Trophoblast cell (in vitro differentiated cells and primary cell): ENCODE results near the gene ASIC3.

Source experiments
- DNase-seq, 2 donors: peaks; one replicate each; pipeline ENCODE4 v3.0.0-alpha.2; 2016
- H2AFZ ChIP-seq: 2 replicates; pipeline ENCODE4 v1.6.1; 2013; ENCODE audit warnings: low read length, moderate library complexity, mild to moderate bottlenecking; ENCODE audit not compliant: insufficient read depth, poor library complexity
- H2AK5ac ChIP-seq: 2 replicates; pipeline ENCODE4 v1.6.1; 2013; ENCODE audit warnings: mild to moderate bottlenecking, low read length
- H2BK120ac ChIP-seq: 2 replicates; pipeline ENCODE4 v1.6.1; 2013; ENCODE audit warnings: low read length, mild to moderate bottlenecking, moderate library complexity; ENCODE audit not compliant: insufficient read depth, poor library complexity
- H2BK12ac ChIP-seq: 2 replicates; pipeline ENCODE4 v1.6.1; 2013; ENCODE audit warnings: mild to moderate bottlenecking, low read length, moderate library complexity
- H2BK5ac ChIP-seq: 2 replicates; pipeline ENCODE4 v1.6.1; 2013; ENCODE audit warnings: low read length, low read depth, moderate library complexity, mild to moderate bottlenecking; ENCODE audit not compliant: poor library complexity
- H3K14ac ChIP-seq: 2 replicates; pipeline ENCODE4 v1.6.1; 2013; ENCODE audit warnings: mild to moderate bottlenecking, low read length
- H3K18ac ChIP-seq: 2 replicates; pipeline ENCODE4 v1.6.1; 2013; ENCODE audit warnings: mild to moderate bottlenecking, low read length
- H3K23ac ChIP-seq: 2 replicates; pipeline ENCODE4 v1.6.1; 2013; ENCODE audit warnings: low read length
- H3K27ac ChIP-seq: 2 replicates; pipeline ENCODE4 v1.5.1; 2013; ENCODE audit warnings: low read depth, mild to moderate bottlenecking, inconsistent platforms, low read length, moderate library complexity
- H3K27me3 ChIP-seq: 2 replicates; pipeline ENCODE4 v1.6.1; 2013; ENCODE audit warnings: inconsistent platforms, mild to moderate bottlenecking, low read length, moderate library complexity; ENCODE audit not compliant: insufficient read depth
- H3K36me3 ChIP-seq, 2 experiments: 1 replicate in 1 of 2; 2 replicates in 1 of 2; pipeline ENCODE4 v1.6.1; 2013; ENCODE audit warnings: low read length in 2 of 2, mild to moderate bottlenecking in 2 of 2, moderate library complexity in 1 of 2; ENCODE audit not compliant: insufficient read depth in 2 of 2, control insufficient read depth in 1 of 2
- H3K4ac ChIP-seq: 2 replicates; pipeline ENCODE4 v1.6.1; 2013; ENCODE audit warnings: low read depth, mild to moderate bottlenecking, low read length, moderate library complexity
- H3K4me1 ChIP-seq, 2 experiments: 1 replicate in 1 of 2; 2 replicates in 1 of 2; pipeline ENCODE4 v1.6.1; 2013; ENCODE audit warnings: low read length in 2 of 2, mild to moderate bottlenecking in 2 of 2, moderate library complexity in 1 of 2; ENCODE audit not compliant: insufficient read depth in 2 of 2, control insufficient read depth in 1 of 2
- H3K4me2 ChIP-seq: 2 replicates; pipeline ENCODE4 v1.6.1; 2013; ENCODE audit warnings: inconsistent platforms, mild to moderate bottlenecking, low read length, moderate library complexity
- H3K4me3 ChIP-seq: 2 replicates; pipeline ENCODE4 v1.5.1; 2013; ENCODE audit warnings: mild to moderate bottlenecking, low read depth, low read length, inconsistent platforms
- H3K79me1 ChIP-seq: one replicate; pipeline ENCODE4 v1.6.1; 2013; ENCODE audit warnings: low read length
- H3K79me2 ChIP-seq: 2 replicates; pipeline ENCODE4 v1.6.1; 2013; ENCODE audit warnings: low read length, mild to moderate bottlenecking; ENCODE audit not compliant: control insufficient read depth, insufficient read depth, poor library complexity
- H3K9ac ChIP-seq: 2 replicates; pipeline ENCODE4 v1.6.1; 2013; ENCODE audit warnings: mild to moderate bottlenecking, low read length
- H3K9me3 ChIP-seq: 2 replicates; pipeline ENCODE4 v1.6.1; 2013; ENCODE audit warnings: low read depth, mild to moderate bottlenecking, control low read depth, inconsistent platforms, low read length; ENCODE audit not compliant: insufficient read depth
- H4K12ac ChIP-seq: 2 replicates; pipeline ENCODE4 v1.6.1; 2013; ENCODE audit warnings: low read depth, mild to moderate bottlenecking, low read length, moderate library complexity
- H4K8ac ChIP-seq: 2 replicates; pipeline ENCODE4 v1.6.1; 2013; ENCODE audit warnings: low read depth, mild to moderate bottlenecking, low read length, moderate library complexity
- H4K91ac ChIP-seq: one replicate; pipeline ENCODE4 v1.6.1; 2013; ENCODE audit warnings: low read depth, mild to moderate bottlenecking, low read length, moderate library complexity
- WGBS: extraction: QIAGEN DNeasy Blood & Tissue Kit; methylation state at CpG from one replicate; pipeline ENCODE4 v1.1.7; 2013; ENCODE audit warnings: missing lambda C conversion rate; ENCODE audit not compliant: insufficient read length, insufficient coverage; ENCODE audit errors: extremely low coverage; 5-methylcytosine and 5-hydroxymethylcytosine counted together

ASIC3 gene

DNA sequence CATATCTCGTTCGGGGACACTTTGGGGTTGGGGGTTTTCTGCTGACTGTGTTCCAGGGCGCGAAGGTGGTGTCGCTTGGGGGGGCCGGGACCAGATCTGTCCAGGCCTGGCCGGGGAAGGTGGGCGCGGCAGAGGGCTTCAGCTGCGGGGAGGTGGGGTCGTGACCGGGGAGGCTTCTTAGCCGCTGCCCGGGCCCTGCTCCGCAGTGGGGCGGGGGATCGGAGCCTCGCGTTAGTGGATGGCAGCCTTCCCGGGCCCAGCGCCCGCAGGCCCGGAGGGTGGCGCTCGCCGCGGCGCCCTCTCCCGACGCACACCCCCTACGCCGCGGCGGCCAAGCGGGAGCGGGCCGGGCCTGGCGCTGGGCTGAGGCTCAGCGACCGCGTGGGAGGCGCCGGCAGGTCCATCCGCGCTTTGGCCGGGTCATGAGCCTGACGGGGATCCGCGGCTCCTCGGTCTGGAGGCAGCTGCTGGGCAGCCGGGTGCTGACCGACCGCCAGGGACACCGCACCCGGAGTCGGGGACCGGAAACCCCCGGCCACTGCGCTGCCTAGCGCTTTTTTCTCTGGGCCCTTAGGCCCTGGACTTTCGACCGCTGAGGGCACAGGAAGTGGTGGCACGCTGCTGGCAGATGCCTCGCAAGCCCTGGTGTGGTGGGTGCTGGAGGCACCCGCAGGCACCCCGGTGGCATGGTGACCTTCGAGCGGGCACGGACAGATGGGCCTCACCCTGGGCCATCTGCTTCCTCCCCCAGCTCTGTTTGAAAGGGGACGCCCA is 39.1 kb downstream of the ASIC3 start:
- Histone ChIP-seq H3K79me2 (peaks cover 29% of the 10 kb centered on the region), H3K4me1 (peaks cover 40 to 51% of the 10 kb centered on the region in 2 experiments), H4K12ac (peak overlapping the region; percentile 38), H3K4me3 (peak overlapping the region; percentile 75), H4K91ac (peak overlapping the region; percentile 41), H2BK5ac (peak overlapping the region; percentile 38), H3K14ac (peak overlapping the region; percentile 88), H2AK5ac (peak overlapping the region; percentile 52), H3K79me1 (peaks cover 30% of the 10 kb centered on the region), H3K4ac (peak overlapping the region; percentile 87), H2BK12ac (no peak overlapping the region), H2AFZ (peak overlapping the region; percentile 8), H3K27me3 (no peaks in the 10 kb centered on the region), H3K18ac (peak overlapping the region; percentile 85), H3K9me3 (no peaks in the 10 kb centered on the region), H3K23ac (no peak overlapping the region), H3K36me3 (peaks cover 0 to 4% of the 10 kb centered on the region in 2 experiments), H4K8ac (peak overlapping the region; percentile 50), H3K9ac (peak overlapping the region; percentile 78), H3K4me2 (peak overlapping the region; percentile 97), H3K27ac (peak overlapping the region; percentile 3), H2BK120ac (peak overlapping the region; percentile 34)
- no CpG with 5 or more reads among the region's 70 CpGs for WGBS
- DNase-seq: peak in 1 of 2 donors; percentile 59

DNA sequence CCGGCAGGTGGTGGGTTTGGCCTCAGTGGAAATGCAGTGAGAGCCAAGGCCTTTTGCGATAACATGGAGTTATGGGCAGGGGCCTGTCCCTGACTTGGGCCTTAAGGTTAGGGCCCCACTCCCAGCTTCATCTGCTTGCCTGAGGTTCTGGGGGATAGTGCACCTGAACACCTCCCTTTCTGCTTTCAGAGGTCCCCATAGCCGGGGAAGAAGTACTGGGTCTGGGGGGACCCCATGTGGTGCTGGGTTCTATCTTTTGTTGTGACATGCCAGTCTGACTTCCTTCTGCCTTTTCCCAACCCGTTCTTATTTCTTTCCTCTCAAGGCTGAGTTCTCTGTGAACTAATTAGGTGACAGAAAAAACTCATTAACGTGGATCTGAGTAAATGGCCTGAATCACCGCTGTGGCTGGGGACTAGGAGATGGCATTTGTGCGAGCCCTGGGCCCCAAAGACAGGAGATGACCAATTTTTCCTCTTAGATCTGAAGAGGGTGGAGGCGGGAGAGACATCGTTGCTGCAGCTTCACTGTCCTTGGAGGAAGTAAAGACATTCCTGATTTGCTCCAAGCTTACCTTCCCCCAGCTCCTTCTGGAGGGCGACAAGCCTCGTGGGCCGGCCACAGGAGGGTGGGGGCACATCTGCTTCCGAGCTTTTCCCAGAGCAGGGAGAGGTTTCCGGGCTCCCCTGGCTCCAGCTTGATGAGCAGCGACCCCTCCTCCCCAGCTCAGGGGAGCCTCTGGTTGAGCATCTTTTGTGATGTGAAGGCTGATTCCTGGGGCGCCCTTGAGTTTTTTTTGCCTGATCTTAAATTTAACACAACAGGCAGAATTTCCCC is 39.9 kb downstream of the ASIC3 start:
- Histone ChIP-seq H2BK5ac (no peak overlapping the region), H3K4me1 (peaks cover 37 to 48% of the 10 kb centered on the region in 2 experiments), H3K9ac (no peak overlapping the region), H2BK120ac (no peak overlapping the region), H4K8ac (peak overlapping the region; percentile 50), H3K14ac (peak overlapping the region; percentile 76), H4K91ac (peak overlapping the region; percentile 41), H3K23ac (no peak overlapping the region), H3K27ac (no peak overlapping the region), H3K4ac (peak overlapping the region; percentile 87), H3K4me3 (peak overlapping the region; percentile 75), H3K4me2 (peak overlapping the region; percentile 97), H3K9me3 (no peaks in the 10 kb centered on the region), H3K27me3 (no peaks in the 10 kb centered on the region), H3K36me3 (peaks cover 0 to 4% of the 10 kb centered on the region in 2 experiments), H3K79me1 (peaks cover 27% of the 10 kb centered on the region), H2AK5ac (no peak overlapping the region), H3K18ac (peak overlapping the region; percentile 85), H2AFZ (peak overlapping the region; percentile 8), H3K79me2 (peaks cover 23% of the 10 kb centered on the region), H4K12ac (no peak overlapping the region), H2BK12ac (peak overlapping the region; percentile 8)
- no peak for DNase-seq
- no CpG with 5 or more reads among the region's 16 CpGs for WGBS

DNA sequence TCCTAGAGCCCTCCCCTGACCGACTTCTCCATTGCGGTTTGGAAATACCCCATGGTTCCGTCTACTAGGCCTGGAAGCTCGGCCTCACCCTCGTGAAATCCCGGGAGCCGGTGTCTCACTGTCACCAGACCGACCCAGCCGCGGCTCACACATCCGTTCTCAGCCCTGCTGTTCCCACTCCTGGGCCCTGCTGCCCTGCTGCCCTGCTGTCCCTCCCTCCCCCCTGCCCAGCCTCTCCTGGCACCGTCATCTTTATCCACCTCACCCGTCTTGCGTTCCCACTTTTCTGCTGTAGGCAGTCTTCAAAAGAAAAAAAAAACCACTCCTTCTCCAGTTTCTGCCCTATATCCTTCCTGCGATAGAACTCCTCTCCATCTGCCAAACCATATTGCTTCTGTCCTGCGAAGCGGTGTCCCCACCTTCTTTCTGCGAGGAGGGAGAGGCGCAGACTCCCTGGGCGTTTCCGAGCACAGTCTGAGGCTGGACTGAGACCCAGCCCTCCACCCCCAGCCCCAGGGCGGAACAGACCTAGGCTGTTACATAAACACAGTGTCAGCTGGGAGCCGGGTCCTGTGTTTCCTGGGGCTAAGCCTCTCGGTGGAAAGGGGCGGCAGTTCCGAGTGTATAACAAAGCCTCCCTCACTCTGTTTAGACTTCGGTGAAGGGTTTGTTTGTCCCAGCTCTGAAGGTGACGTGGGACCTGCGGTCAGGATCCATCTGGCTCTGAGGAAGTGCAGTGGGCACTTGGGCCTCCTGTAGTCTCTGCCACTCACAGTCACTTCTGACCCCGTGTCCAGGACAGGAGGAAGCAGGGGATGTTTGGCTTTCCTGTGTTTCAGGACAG is 40.7 kb downstream of the ASIC3 start:
- WGBS: no CpG with 5 or more reads among the region's 30 CpGs
- peak overlapping the region; percentile 6 for H4K8ac ChIP-seq

More for the DNA sequence above, 40.7 kb downstream of the ASIC3 start:
- Histone ChIP-seq H3K23ac (no peak overlapping the region), H3K79me2 (peaks cover 27% of the 10 kb centered on the region), H3K27ac (peak overlapping the region; percentile 54), H3K79me1 (peaks cover 25% of the 10 kb centered on the region), H3K9ac (no peak overlapping the region), H4K91ac (peak overlapping the region; percentile 29), H2BK5ac (no peak overlapping the region), H3K14ac (peak overlapping the region; percentile 20), H2BK120ac (no peak overlapping the region), H3K4me1 (peaks cover 35 to 44% of the 10 kb centered on the region in 2 experiments), H3K9me3 (no peaks in the 10 kb centered on the region), H3K18ac (peak overlapping the region; percentile 47), H3K4ac (peak overlapping the region; percentile 18), H3K36me3 (peaks cover 5 to 6% of the 10 kb centered on the region in 2 experiments), H2AK5ac (peak overlapping the region; percentile 21), H2BK12ac (peak overlapping the region; percentile 23), H3K4me2 (peak overlapping the region; percentile 21), H3K27me3 (no peaks in the 10 kb centered on the region), H3K4me3 (no peak overlapping the region), H2AFZ (no peak overlapping the region), H4K12ac (peak overlapping the region; percentile 13)
- DNase-seq: peak in 1 of 2 donors; percentile 44
